Naive thymus-derived CD8-positive, alpha-beta T cell (primary cell): ENCODE results near the gene POLK. TPM values are rescaled to one million over a fixed set of nuclear protein-coding genes. Genes with fewer than 3 reads are reported as not detected.
A peak's percentile ranks its signal among the peaks of the same experiment; 100 is the strongest.
"Not testable (repeated sequence)": the region's sequence is repeated elsewhere in the genome, so short reads cannot be mapped to it uniquely, and the experiment has no call there.

Experiments used
- ATAC-seq, 2 donors: fragments of 150-1000 bp; cut with Tn5 transposase in 1 of 2; sonication (Bioruptor Pico), chemical (Tn5 transposase) in 1 of 2; 1 replicate in 1 of 2; 2 replicates in 1 of 2; pipeline ENCODE4 v1.10.0; 2021; ENCODE audit warnings: mild to moderate bottlenecking in 2 of 2, moderate library complexity in 2 of 2
- POLR2A ChIA-PET: fragments of 350-600 bp; sonication (Branson Sonifier 250); formaldehyde crosslinking; loops from one replicate; lab custom pipeline; 2021; ENCODE audit warnings: antibody characterized with exemption; lab: Charles Lee
- DNase-seq, 10 donors: peaks; one replicate each; pipeline versions ENCODE4 v3.0.0 to v3.0.0-alpha.2; 2020 to 2022
- H3K27ac Mint-ChIP-seq, 10 donors: one replicate each; pipeline ENCODE4 v1.8.0; 2020 to 2022; ENCODE audit warnings: mild to moderate bottlenecking in 10 of 10, mixed read lengths in 10 of 10, moderate library complexity in 4 of 10, inconsistent platforms in 1 of 10
- H3K27me3 Mint-ChIP-seq, 5 donors: one replicate each; pipeline ENCODE4 v1.8.0; 2021 to 2022; ENCODE audit warnings: mixed read lengths in 5 of 5
- H3K36me3 Mint-ChIP-seq, 3 donors: one replicate each; pipeline ENCODE4 v1.8.0; 2020 to 2022; ENCODE audit warnings: mixed read lengths in 3 of 3, mild to moderate bottlenecking in 2 of 3, inconsistent platforms in 1 of 3
- H3K4me1 Mint-ChIP-seq, 4 donors: one replicate each; pipeline ENCODE4 v1.8.0; 2021 to 2022; ENCODE audit warnings: mixed read lengths in 4 of 4
- H3K4me3 Mint-ChIP-seq, 10 donors: one replicate each; pipeline ENCODE4 v1.8.0; 2020 to 2022; ENCODE audit warnings: mild to moderate bottlenecking in 10 of 10, mixed read lengths in 10 of 10, moderate library complexity in 6 of 10, inconsistent platforms in 1 of 10
- H3K9me3 Mint-ChIP-seq, 9 donors: one replicate each; pipeline ENCODE4 v1.8.0; 2020 to 2022; ENCODE audit warnings: mixed read lengths in 9 of 9, mild to moderate bottlenecking in 3 of 9, inconsistent platforms in 1 of 9, moderate library complexity in 1 of 9
- polyA plus RNA-seq, 3 donors: library from polyadenylated mRNA; unstranded; fragments of 300-500 nt; fragmentation: Illumina TruSeq; gene quantifications; one replicate each; pipeline ENCODE4 v1.2.3, GENCODE V29; 2021
- total RNA-seq, 8 experiments: library from RNA in 2 of 8; stranded (reverse) in 2 of 8; gene quantifications; one replicate each; pipeline ENCODE4 v1.2.3 and lab custom pipeline; 2021 to 2026

The POLK gene
- total and polyA plus RNA-seq, 5 experiments from 2014 or later = 12.4 to 28.2 (median 20.1) TPM

DNA sequence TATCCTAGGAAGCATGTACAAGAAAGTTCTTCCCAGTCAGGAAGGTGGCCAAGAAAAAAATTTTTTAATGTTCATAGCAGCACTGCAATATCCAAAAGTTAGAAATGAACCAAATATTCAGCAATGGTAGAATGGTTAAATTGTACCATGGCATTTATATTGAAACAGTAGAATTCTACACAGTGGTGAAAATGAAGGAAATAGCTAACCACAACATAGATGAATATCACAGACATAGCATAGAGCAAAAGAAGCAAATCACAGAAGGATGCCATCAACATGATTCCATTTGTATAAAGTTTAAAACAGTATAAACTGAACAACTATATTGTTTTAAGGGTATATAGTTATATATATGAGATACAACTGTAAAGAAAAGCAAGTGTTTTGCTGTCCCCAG, 88.8 kb downstream of the POLK start:
- Mint-ChIP-seq H3K4me3 (no peak overlapping the region), H3K9me3 (no peaks in the 10 kb centered on the region), H3K4me1 (peaks cover 0 to 9% (median 5%) of the 10 kb centered on the region in 4 donors), H3K27me3 (no peaks in the 10 kb centered on the region), H3K36me3 (peaks cover 0 to 57% (median 48%) of the 10 kb centered on the region in 3 donors), H3K27ac (no peak overlapping the region)
- peak in 1 of 2 donors; percentile 35 for ATAC-seq
- POLR2A ChIA-PET = no interaction called here
- no peak for DNase-seq

- Mint-ChIP-seq H3K4me3 (no peak overlapping the region), H3K9me3 (no peaks in the 10 kb centered on the region), H3K4me1 (peaks cover 0 to 9% (median 5%) of the 10 kb centered on the region in 4 donors), H3K36me3 (peaks cover 0 to 50% (median 41%) of the 10 kb centered on the region in 3 donors), H3K27me3 (no peaks in the 10 kb centered on the region), H3K27ac (no peak overlapping the region)
- DNase-seq (no peak), ATAC-seq (no peak)
- POLR2A ChIA-PET = no interaction called here
Observed at GRCh38 chr5:75601567-75601966, 89.9 kb downstream of the POLK start.

GRCh38 chr5:75601996-75602395, 90.3 kb downstream of the POLK start:
- H3K27ac Mint-ChIP-seq = no peak overlapping the region
- no peak for ATAC-seq
- no peaks in the 10 kb centered on the region for H3K9me3 Mint-ChIP-seq
- DNase-seq = no peak
- peaks cover 0 to 46% (median 40%) of the 10 kb centered on the region in 3 donors for H3K36me3 Mint-ChIP-seq
- H3K4me1 Mint-ChIP-seq = peaks cover 0 to 9% (median 5%) of the 10 kb centered on the region in 4 donors
- POLR2A ChIA-PET = no interaction called here
- no peaks in the 10 kb centered on the region for H3K27me3 Mint-ChIP-seq
- no peak overlapping the region for H3K4me3 Mint-ChIP-seq

DNA sequence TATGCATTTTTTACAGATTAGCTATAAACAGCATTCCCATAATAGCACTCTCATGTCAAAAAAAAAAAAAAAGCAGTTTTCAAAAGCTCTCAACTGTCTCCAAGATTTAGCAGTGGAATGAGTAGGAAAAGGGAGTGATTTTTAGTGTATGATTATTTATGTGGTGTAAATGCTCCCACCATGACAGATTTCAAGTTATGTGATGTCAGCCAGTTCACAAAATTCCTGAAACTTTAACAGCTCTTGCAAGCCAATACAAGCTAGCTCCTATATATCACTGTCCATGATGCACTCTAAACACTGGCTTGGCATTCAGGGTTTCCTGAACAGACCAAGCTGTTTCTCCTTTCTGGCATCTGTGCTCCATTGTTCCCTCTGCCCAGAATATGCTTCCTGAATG, 91.7 kb downstream of the POLK start:
- Mint-ChIP-seq H3K4me1 (peaks cover 0 to 9% (median 5%) of the 10 kb centered on the region in 4 donors), H3K27ac (peak overlapping the region in 1 of 10 donors; percentile 13), H3K4me3 (no peak overlapping the region), H3K9me3 (no peaks in the 10 kb centered on the region), H3K27me3 (no peaks in the 10 kb centered on the region), H3K36me3 (peaks cover 0 to 43% (median 38%) of the 10 kb centered on the region in 3 donors)
- DNase-seq = no peak
- POLR2A ChIA-PET = no interaction called here
- ATAC-seq = no peak

GRCh38 chr5:75603821-75604220, 92.1 kb downstream of the POLK start:
- Mint-ChIP-seq H3K9me3 (no peaks in the 10 kb centered on the region), H3K4me1 (peaks cover 0 to 9% (median 5%) of the 10 kb centered on the region in 4 donors), H3K4me3 (no peak overlapping the region), H3K27me3 (no peaks in the 10 kb centered on the region), H3K27ac (peak overlapping the region in 1 of 10 donors; percentile 13), H3K36me3 (peaks cover 0 to 41% (median 36%) of the 10 kb centered on the region in 3 donors)
- ATAC-seq (no peak), DNase-seq (no peak)
- POLR2A ChIA-PET = no interaction called here

- DNase-seq, POLR2A ChIA-PET, H3K9me3 Mint-ChIP-seq, ATAC-seq, H3K4me3 Mint-ChIP-seq: not testable (repeated sequence)
- Mint-ChIP-seq H3K27ac (peak overlapping the region in 1 of 10 donors; percentile 19), H3K27me3 (peaks cover 0 to 10% (median 7%) of the 10 kb centered on the region in 5 donors), H3K36me3 (peaks cover 5 to 22% (median 20%) of the 10 kb centered on the region in 3 donors), H3K4me1 (peaks cover 4 to 11% (median 7%) of the 10 kb centered on the region in 4 donors)
Observed at GRCh38 chr5:75607341-75607740, 95.7 kb downstream of the POLK start.

DNA sequence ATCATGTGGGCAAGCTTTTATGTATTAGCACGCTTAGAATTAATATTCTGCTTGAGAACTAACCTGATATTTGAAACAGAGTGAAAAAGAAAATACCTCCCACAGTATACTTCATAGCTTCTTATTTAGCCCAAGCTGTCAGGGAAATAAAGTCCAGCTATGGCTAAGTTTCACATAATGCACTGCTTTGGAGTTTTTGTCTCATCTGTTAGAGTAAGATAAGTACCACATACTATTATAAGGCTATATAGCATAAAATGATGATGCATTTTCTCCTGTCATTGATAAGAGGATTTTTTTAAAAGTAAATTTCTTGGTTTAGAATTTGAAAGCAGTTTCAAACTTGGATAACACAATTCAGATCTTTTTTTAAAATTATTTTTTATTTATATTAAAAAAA, 97.2 kb downstream of the POLK start:
- ATAC-seq (no peak), DNase-seq (no peak)
- Mint-ChIP-seq H3K36me3 (peaks cover 7 to 12% (median 9%) of the 10 kb centered on the region in 3 donors), H3K27me3 (peaks cover 0 to 15% (median 9%) of the 10 kb centered on the region in 5 donors), H3K9me3 (peaks cover 0 to 4% (median 0%) of the 10 kb centered on the region in 9 donors), H3K4me3 (no peak overlapping the region), H3K27ac (no peak overlapping the region), H3K4me1 (peaks cover 4 to 12% (median 7%) of the 10 kb centered on the region in 4 donors)
- POLR2A ChIA-PET = no interaction called here

GRCh38 chr5:75610201-75610600, 98.5 kb downstream of the POLK start:
- no peak overlapping the region for H3K27ac Mint-ChIP-seq
- ATAC-seq = no peak

DNA sequence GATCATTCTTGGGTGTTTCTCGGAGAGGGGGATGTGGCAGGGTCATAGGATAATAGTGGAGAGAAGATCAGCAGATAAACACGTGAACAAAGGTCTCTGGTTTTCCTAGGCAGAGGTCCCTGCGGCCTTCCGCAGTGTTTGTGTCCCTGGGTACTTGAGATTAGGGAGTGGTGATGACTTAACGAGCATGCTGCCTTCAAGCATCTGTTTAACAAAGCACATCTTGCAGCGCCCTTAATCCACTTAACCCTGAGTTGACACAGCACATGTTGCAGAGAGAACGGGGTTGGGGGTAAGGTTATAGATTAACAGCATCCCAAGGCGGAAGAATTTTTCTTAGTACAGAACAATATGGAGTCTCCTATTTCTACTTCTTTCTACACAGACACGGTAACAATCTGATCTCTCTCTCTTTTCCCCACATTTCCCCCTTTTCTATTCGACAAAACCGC, 99.2 kb downstream of the POLK start:
- Mint-ChIP-seq H3K36me3 (peaks cover 0 to 12% (median 4%) of the 10 kb centered on the region in 3 donors), H3K27me3 (peaks cover 0 to 15% (median 9%) of the 10 kb centered on the region in 5 donors), H3K4me1 (peaks cover 4 to 12% (median 7%) of the 10 kb centered on the region in 4 donors), H3K4me3 (peak overlapping the region in 8 of 10 donors; percentile 10 to 78 (median 38))
- H3K9me3 Mint-ChIP-seq, POLR2A ChIA-PET, ATAC-seq, H3K27ac Mint-ChIP-seq, DNase-seq: not testable (repeated sequence)

More at GRCh38 chr5:75610201-75610600, 98.5 kb downstream of the POLK start:
- H3K9me3 Mint-ChIP-seq = peaks cover 0 to 4% (median 0%) of the 10 kb centered on the region in 9 donors
- no peak for DNase-seq
- POLR2A ChIA-PET = no interaction called here
- H3K36me3 Mint-ChIP-seq = peaks cover 3 to 12% (median 4%) of the 10 kb centered on the region in 3 donors
- H3K4me1 Mint-ChIP-seq = peaks cover 4 to 12% (median 7%) of the 10 kb centered on the region in 4 donors
- H3K27me3 Mint-ChIP-seq = peaks cover 0 to 15% (median 9%) of the 10 kb centered on the region in 5 donors
- peak overlapping the region in 1 of 10 donors; percentile 39 for H3K4me3 Mint-ChIP-seq

DNA sequence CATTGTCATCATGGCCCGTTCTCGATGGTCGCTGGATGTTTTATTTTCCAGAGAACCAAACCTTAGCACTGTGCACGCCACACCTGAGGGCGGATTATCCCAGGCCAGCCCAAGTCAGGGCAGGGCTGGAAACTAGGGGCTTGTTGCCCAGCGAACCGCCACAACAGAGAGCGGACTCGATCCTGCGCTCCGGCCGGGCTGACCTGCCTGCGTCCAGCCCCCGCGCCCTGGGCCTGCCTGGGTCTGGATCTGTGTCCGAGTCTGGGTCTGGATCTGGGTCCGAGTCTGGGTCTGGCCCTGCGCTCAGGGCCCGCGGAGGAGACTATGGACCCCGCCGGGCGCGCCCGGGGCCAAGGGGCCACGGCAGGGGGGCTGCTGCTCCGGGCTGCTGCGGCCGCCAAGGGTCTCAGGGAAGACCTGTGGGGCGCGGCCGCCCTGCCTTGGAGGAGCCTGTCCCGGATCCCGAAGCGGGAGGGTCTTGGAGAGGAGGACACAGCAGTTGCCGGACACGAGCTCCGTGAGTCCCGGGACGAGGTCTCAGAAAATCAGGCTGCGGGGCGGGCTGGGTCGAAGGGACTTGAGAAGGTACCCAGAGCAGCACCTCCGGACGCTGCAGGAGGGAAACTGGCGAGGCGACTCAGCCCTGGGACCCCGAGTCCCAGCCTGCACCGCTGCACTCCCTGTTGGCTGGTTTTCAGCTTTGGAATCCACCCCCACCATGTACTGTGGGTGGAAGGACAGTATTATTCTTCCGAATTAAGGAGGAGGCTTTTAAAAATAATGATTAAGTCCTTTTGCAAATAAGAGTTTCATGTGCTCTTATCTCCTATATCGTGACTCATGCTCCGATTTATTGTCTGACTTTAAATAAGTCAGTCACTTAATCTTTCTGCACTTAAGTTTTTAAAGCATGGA, 99.9 kb downstream of the POLK start, which contains the start of gene ANKDD1B:
Gene ANKDD1B (plus strand): TSS at position 143 of the 915 bp plus-strand sequence. CDS start 182 bp downstream, at position 325.
- Mint-ChIP-seq H3K4me3 (peak within 1 kb of the TSS in 8 of 10 donors; percentile 24 to 78 (median 41)), H3K27me3 (peaks cover 0 to 15% (median 9%) of the 10 kb centered on the region in 5 donors), H3K36me3 (peaks cover 0 to 12% (median 6%) of the 10 kb centered on the region in 3 donors), H3K9me3 (peaks cover 0 to 4% (median 0%) of the 10 kb centered on the region in 9 donors), H3K4me1 (peaks cover 4 to 12% (median 7%) of the 10 kb centered on the region in 4 donors), H3K27ac (no peak within 1 kb of the TSS)
- ATAC-seq = peak in 1 of 2 donors; percentile 59
- DNase-seq = peak in 3 of 10 donors; percentile 4 to 23 (median 5)
- POLR2A ChIA-PET = no interaction called here

DNA sequence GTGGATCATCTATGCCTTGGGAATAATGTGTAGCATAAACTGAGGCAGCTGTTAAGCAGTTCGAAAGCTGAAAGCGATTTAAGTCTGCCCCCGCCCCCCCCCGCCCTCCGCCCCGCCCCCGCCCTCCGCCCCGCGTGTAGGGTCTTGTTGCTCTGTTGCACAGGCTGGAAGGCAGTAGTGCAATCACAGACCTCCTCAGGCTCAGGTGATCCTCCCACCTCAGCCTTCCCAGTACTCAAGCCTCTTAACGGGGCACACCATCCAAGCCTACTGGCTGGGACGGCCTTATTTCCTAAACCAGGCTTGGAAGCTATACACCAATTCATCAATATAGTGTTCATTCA, 100.5 kb downstream of the POLK start:
- peaks cover 0 to 4% (median 0%) of the 10 kb centered on the region in 9 donors for H3K9me3 Mint-ChIP-seq
- peaks cover 0 to 12% (median 3%) of the 10 kb centered on the region in 3 donors for H3K36me3 Mint-ChIP-seq
- H3K4me3 Mint-ChIP-seq = peak overlapping the region in 3 of 10 donors; percentile 32 to 78 (median 66)
- peaks cover 0 to 15% (median 9%) of the 10 kb centered on the region in 5 donors for H3K27me3 Mint-ChIP-seq
- no peak overlapping the region for H3K27ac Mint-ChIP-seq
- peak in 1 of 2 donors; percentile 67 for ATAC-seq
- POLR2A ChIA-PET = no interaction called here
- peaks cover 4 to 12% (median 7%) of the 10 kb centered on the region in 4 donors for H3K4me1 Mint-ChIP-seq
- DNase-seq = no peak

GRCh38 chr5:75612901-75613300, 101.2 kb downstream of the POLK start:
- ATAC-seq (no peak), DNase-seq (no peak)
- peaks cover 0 to 4% (median 0%) of the 10 kb centered on the region in 9 donors for H3K9me3 Mint-ChIP-seq
- peaks cover 4 to 12% (median 7%) of the 10 kb centered on the region in 4 donors for H3K4me1 Mint-ChIP-seq
- POLR2A ChIA-PET = no interaction called here
- peaks cover 0 to 15% (median 9%) of the 10 kb centered on the region in 5 donors for H3K27me3 Mint-ChIP-seq
- peaks cover 0 to 12% (median 3%) of the 10 kb centered on the region in 3 donors for H3K36me3 Mint-ChIP-seq
- peak overlapping the region in 1 of 10 donors; percentile 0 for H3K4me3 Mint-ChIP-seq
- H3K27ac Mint-ChIP-seq = no peak overlapping the region
